PC-9 (cell line): Measurements from ENCODE around the gene POLD4. TPM values are rescaled to one million over a fixed set of nuclear protein-coding genes. Genes with fewer than 3 reads are reported as not detected.

Source experiments
- BruUV-seq: library from RNA; stranded (reverse); fragments of 400-500 nt; replicated peaks from 2 replicates; lab custom pipeline; 2021; lab: Mats Ljungman, UMichigan
- CTCF ChIA-PET: fragments of 300-600 bp; sonication (Branson Sonifier 250); formaldehyde crosslinking; loops from one replicate; lab custom pipeline; 2022; ENCODE audit warnings: antibody characterized with exemption; lab: Charles Lee
- POLR2A ChIA-PET: fragments of 300-600 bp; sonication (Branson Sonifier 250); formaldehyde crosslinking; loops from one replicate; lab custom pipeline; 2022; ENCODE audit warnings: antibody characterized with exemption; ENCODE audit not compliant: unreplicated experiment; lab: Charles Lee
- DNase-seq, 2 experiments: peaks; one replicate each; pipeline versions ENCODE4 v3.0.0 to v3.0.0-alpha.2; 2015 to 2022; ENCODE audit warnings: mixed read lengths in 1 of 2
- H2AFZ ChIP-seq: fragments of 200-600 bp; sonication (generic); 2 replicates; pipeline ENCODE4 v1.8.1; 2017; ENCODE audit warnings: antibody characterized with exemption
- H3F3A ChIP-seq: fragments of 200-600 bp; sonication (generic); 2 replicates; pipeline ENCODE4 v1.8.1; 2017; ENCODE audit warnings: antibody characterized with exemption, mild to moderate bottlenecking, low read depth; ENCODE audit not compliant: insufficient read depth
- H3K27ac ChIP-seq: fragments of 200-600 bp; sonication (generic); 2 replicates; pipeline ENCODE4 v1.6.1; 2016; ENCODE audit warnings: mixed run types
- H3K27me3 ChIP-seq: fragments of 200-600 bp; sonication (generic); 2 replicates; pipeline ENCODE4 v1.6.1; 2016; ENCODE audit warnings: low read depth, mixed run types; ENCODE audit not compliant: insufficient read depth
- H3K36me3 ChIP-seq: fragments of 200-600 bp; sonication (generic); 2 replicates; pipeline ENCODE4 v1.6.1; 2016; ENCODE audit warnings: low read depth, mixed run types
- H3K4me1 ChIP-seq: fragments of 200-600 bp; sonication (generic); replicated peaks from 2 replicates; pipeline ENCODE4 v1.6.1; 2016; ENCODE audit warnings: mixed run types; ENCODE audit not compliant: insufficient read depth
- H3K4me2 ChIP-seq: fragments of 200-600 bp; sonication (generic); 2 replicates; pipeline ENCODE4 v1.6.1; 2017; ENCODE audit warnings: mixed run types
- H3K4me3 ChIP-seq: fragments of 200-600 bp; sonication (generic); 2 replicates; pipeline ENCODE4 v1.6.1; 2016; ENCODE audit warnings: mixed run types
- H3K79me2 ChIP-seq: fragments of 200-600 bp; sonication (generic); 2 replicates; pipeline ENCODE4 v1.6.1; 2017; ENCODE audit warnings: low read depth, mixed run types
- H3K9me2 ChIP-seq: fragments of 200-600 bp; sonication (generic); 2 replicates; pipeline ENCODE4 v1.8.1; 2017; ENCODE audit warnings: mild to moderate bottlenecking; ENCODE audit not compliant: insufficient read depth
- H3K9me3 ChIP-seq: fragments of 200-600 bp; sonication (generic); 2 replicates; pipeline ENCODE4 v1.8.1; 2016; ENCODE audit warnings: low read depth; ENCODE audit not compliant: insufficient read depth
- H4K20me1 ChIP-seq: fragments of 200-600 bp; sonication (generic); 2 replicates; pipeline ENCODE4 v1.8.1; 2017; ENCODE audit not compliant: insufficient read depth
- CTCF ChIP-seq: fragments of 200-600 bp; sonication (generic); conservative IDR thresholded peaks from 2 replicates; pipeline ENCODE4 v1.6.1; 2017; ENCODE audit warnings: mixed run types, antibody characterized with exemption, mild to moderate bottlenecking, moderate library complexity
- EZH2 ChIP-seq: fragments of 200-600 bp; sonication (generic); IDR thresholded peaks from 2 replicates; pipeline ENCODE4 v1.8.0; 2017; ENCODE audit warnings: antibody characterized with exemption, low read depth
- intact Hi-C: fragments of 100-400 bp; cut with micrococcal nuclease; formaldehyde crosslinking; loops from one replicate; pipeline ENCODE4 v1.10.0; 2022; ENCODE audit not compliant: unreplicated experiment
- total RNA-seq: library from RNA; stranded (reverse); gene quantifications from 2 replicates; pipeline ENCODE4 v1.2.3, GENCODE V29; 2021

The POLD4 gene
- total RNA-seq, 1 experiment from 2014 or later = 67.1 TPM

- TF ChIP-seq CTCF (no peak), EZH2 (no peak)
- no peaks in the 10 kb centered on the region for H3K27me3 ChIP-seq
- peaks cover 29% of the 10 kb centered on the region for H3K79me2 ChIP-seq
- H3K36me3 ChIP-seq = no peaks in the 10 kb centered on the region
- H3K9me2 ChIP-seq = no peaks in the 10 kb centered on the region
- BruUV-seq = no TSS peak
- POLR2A ChIA-PET = interaction anchor here (0.6 to 1.8 kb wide), 6 partner anchors 9 to 659 kb away, joined by 5 to 48 read pairs (median 8); no protein-coding TSS in a partner anchor
- intact Hi-C loops = no loop called here
- H3K9me3 ChIP-seq = no peaks in the 10 kb centered on the region
- H3K4me3 ChIP-seq = peak overlapping the region; percentile 38; the same call in 1 of the 2 replicates
- peaks cover 78% of the 10 kb centered on the region for H3F3A ChIP-seq
- no peaks in the 10 kb centered on the region for H4K20me1 ChIP-seq
- H3K27ac ChIP-seq = peak overlapping the region; percentile 90
- H2AFZ ChIP-seq = no peak overlapping the region
- peak in 1 of 2 experiments; percentile 60 for DNase-seq
- CTCF ChIA-PET = interaction anchor here (0.6 to 3.6 kb wide), 3 partner anchors 9 to 25 kb away, joined by 7 to 174 read pairs (median 9); no protein-coding TSS in a partner anchor
- H3K4me2 ChIP-seq = peak overlapping the region; percentile 97
- H3K4me1 ChIP-seq = peaks cover 79% of the 10 kb centered on the region
Measured at GRCh38 chr11:67355023-67355793, 1.9 kb upstream of the POLD4 start.

- CTCF ChIA-PET = interaction anchor here (0.7 to 4.1 kb wide), 4 partner anchors 8 to 47 kb away, joined by 4 to 55 read pairs (median 8); partner anchors contain the start of gene PPP1CA
- H4K20me1 ChIP-seq = no peaks in the 10 kb centered on the region
- TF ChIP-seq EZH2 = no peak
- peak; percentile 22; the same call in 1 of the 2 replicates for TF ChIP-seq CTCF
- H3K9me2 ChIP-seq = no peaks in the 10 kb centered on the region
- intact Hi-C loops = loop anchor here (5.0 kb wide), 2 partner anchors 113 to 303 kb away; partner anchors contain the start of gene TMEM134
- no peaks in the 10 kb centered on the region for H3K27me3 ChIP-seq
- no peaks in the 10 kb centered on the region for H3K9me3 ChIP-seq
- peaks cover 34% of the 10 kb centered on the region for H3K79me2 ChIP-seq
- peaks cover 78% of the 10 kb centered on the region for H3K4me1 ChIP-seq
- BruUV-seq = TSS peak; percentile 93
- H3K36me3 ChIP-seq = no peaks in the 10 kb centered on the region
- POLR2A ChIA-PET = interaction anchor here (0.6 to 1.8 kb wide), 16 partner anchors 8 to 918 kb away, joined by 3 to 22 read pairs (median 6); partner anchors contain the start of genes ACY3 and RAD9A
- no peak overlapping the region for H2AFZ ChIP-seq
- peak overlapping the region; percentile 93 for H3K4me3 ChIP-seq
- H3F3A ChIP-seq = peaks cover 77% of the 10 kb centered on the region
- peak; percentile 83 to 97 for DNase-seq
- peak overlapping the region; percentile 90 for H3K27ac ChIP-seq
- peak overlapping the region; percentile 97 for H3K4me2 ChIP-seq
Measured at GRCh38 chr11:67354075-67355022, 1.0 kb upstream of the POLD4 start.
